Measurements from ENCODE around the gene FAM174B.

The FAM174B gene

DNA sequence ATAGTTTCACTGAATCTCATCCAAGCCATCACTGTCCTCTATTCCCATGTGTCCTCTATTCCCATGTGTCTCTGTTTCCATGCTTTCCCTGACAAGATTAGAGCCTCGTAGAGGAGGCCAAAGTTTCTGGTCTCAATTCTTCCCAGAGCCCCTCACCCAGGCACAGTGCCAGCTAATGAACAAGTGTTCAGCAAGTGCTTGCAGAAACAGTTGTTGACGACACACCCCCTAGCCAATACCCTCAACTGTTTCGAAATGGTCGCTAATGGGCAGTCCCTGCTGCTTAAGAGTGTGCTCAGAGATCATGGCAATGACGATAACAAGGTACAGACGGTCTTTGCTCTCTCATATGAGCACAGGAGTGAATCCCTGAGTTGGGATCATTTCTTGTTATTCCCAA lies 73.4 kb downstream of the FAM174B start:
- TF ChIP-seq, protein P1, sequence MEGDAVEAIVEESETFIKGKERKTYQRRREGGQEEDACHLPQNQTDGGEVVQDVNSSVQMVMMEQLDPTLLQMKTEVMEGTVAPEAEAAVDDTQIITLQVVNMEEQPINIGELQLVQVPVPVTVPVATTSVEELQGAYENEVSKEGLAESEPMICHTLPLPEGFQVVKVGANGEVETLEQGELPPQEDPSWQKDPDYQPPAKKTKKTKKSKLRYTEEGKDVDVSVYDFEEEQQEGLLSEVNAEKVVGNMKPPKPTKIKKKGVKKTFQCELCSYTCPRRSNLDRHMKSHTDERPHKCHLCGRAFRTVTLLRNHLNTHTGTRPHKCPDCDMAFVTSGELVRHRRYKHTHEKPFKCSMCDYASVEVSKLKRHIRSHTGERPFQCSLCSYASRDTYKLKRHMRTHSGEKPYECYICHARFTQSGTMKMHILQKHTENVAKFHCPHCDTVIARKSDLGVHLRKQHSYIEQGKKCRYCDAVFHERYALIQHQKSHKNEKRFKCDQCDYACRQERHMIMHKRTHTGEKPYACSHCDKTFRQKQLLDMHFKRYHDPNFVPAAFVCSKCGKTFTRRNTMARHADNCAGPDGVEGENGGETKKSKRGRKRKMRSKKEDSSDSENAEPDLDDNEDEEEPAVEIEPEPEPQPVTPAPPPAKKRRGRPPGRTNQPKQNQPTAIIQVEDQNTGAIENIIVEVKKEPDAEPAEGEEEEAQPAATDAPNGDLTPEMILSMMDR (IDR thresholded peaks at IDR 0.05; ENCODE audit: insufficient read depth, low read length, poor library complexity, severe bottlenecking), result no peak
- DNase-seq (ENCODE audit: extremely low read depth, insufficient read length), result no peak
- Histone ChIP-seq H3K27me3 (replicated peaks; ENCODE audit: control insufficient read depth, insufficient read depth, low read length) (peaks cover 2% of the 10 kb centered on the region), H3K36me3 (ENCODE audit: control insufficient read depth, insufficient read depth, low read length) (no peaks in the 10 kb centered on the region), H3K4me3 (replicated peaks; ENCODE audit: low read depth, low read length) (no peak overlapping the region)

DNA sequence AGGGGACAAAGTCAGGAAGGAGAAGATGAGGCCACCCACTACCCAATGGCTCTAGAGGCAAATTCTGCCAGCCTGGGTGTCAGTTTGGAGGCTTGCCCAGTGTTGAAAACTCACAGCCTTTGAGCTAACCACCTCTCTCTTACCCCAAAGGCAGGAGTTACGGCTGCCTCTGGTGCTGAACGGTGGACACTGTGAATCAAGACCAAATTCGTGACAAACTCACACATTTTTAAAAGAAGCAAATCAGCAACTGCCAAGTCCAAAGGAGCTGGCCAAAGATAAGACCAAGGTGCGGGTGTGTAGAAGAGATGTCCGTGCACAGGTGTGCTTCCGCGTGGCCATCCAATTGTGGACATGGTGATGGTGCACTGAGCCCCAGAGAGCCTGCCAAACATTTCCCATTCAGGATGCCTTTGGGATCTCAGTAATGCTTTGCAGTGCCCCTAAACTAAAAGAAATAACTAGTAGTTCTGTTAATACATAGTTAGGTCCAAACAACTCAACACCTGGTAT lies 74.6 kb downstream of the FAM174B start:
- H3K4me3 ChIP-seq (replicated peaks; ENCODE audit: low read depth, low read length), result no peak overlapping the region
- no peak for DNase-seq (ENCODE audit: extremely low read depth, insufficient read length)
- TF ChIP-seq, protein P1 (IDR thresholded peaks at IDR 0.05; ENCODE audit: insufficient read depth, low read length, poor library complexity, severe bottlenecking), result no peak
- no peaks in the 10 kb centered on the region for H3K36me3 ChIP-seq (ENCODE audit: control insufficient read depth, insufficient read depth, low read length)
- peaks cover 2% of the 10 kb centered on the region for H3K27me3 ChIP-seq (replicated peaks; ENCODE audit: control insufficient read depth, insufficient read depth, low read length)

DNA sequence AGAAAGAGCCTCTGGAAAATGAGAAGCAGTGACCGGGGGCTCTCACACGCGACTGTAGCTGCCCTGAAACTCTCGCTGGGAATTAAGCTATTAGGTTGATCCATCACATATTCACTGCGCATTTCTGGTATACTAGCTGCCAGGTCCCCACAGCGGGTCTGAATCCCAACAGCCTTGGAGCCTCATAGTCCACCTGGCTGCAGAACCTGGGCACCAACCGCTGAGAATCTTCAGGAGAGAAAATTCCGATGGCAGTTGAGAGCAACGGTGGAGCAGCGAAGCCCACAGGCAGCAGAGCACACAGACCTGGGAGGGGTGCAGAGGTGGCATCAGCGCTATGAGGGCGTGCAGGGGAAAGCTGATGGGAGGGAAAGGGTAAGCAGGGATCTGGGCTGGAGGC lies 75.1 kb downstream of the FAM174B start:
- H3K27me3 ChIP-seq (replicated peaks; ENCODE audit: control insufficient read depth, insufficient read depth, low read length), result peaks cover 2% of the 10 kb centered on the region
- H3K36me3 ChIP-seq (ENCODE audit: control insufficient read depth, insufficient read depth, low read length), result no peaks in the 10 kb centered on the region
- TF ChIP-seq, protein P1 (IDR thresholded peaks at IDR 0.05; ENCODE audit: insufficient read depth, low read length, poor library complexity, severe bottlenecking), result no peak

DNA sequence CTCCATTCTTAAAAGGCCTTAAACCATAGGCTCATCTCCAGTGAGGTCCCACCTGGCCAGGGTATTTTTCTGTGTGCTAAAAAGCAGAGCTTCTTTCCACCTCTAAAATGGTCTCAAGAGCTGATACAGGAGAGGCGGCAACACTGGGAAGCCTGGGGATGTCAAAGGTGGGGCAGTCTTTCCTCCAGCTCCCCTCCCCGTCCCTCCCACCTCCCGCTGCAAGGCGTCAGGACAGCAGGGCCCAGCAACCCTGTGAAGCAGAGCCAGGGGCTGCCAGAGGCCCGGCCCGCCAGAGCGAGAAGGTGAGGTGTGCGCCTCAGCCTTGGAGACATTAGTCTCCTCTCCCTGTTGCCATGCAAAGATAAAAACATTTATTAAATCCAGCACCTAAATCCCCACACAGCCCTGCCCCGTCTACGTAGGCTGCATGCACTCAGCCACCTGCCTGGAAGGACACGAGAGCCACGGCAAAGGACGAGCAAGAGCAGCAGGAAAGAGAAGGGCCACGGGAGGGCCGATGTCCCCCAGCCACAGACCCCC lies 75.6 kb downstream of the FAM174B start:
- no peaks in the 10 kb centered on the region for H3K36me3 ChIP-seq (ENCODE audit: control insufficient read depth, insufficient read depth, low read length)
- no peak for DNase-seq (ENCODE audit: extremely low read depth, insufficient read length)
- TF ChIP-seq, protein P1 (IDR thresholded peaks at IDR 0.05; ENCODE audit: insufficient read depth, low read length, poor library complexity, severe bottlenecking), result no peak
- peaks cover 2% of the 10 kb centered on the region for H3K27me3 ChIP-seq (replicated peaks; ENCODE audit: control insufficient read depth, insufficient read depth, low read length)
- H3K4me3 ChIP-seq (replicated peaks; ENCODE audit: low read depth, low read length), result no peak overlapping the region

More for the DNA sequence above, 75.1 kb downstream of the FAM174B start:
- no peak overlapping the region for H3K4me3 ChIP-seq (replicated peaks; ENCODE audit: low read depth, low read length)
- no peak for DNase-seq (ENCODE audit: extremely low read depth, insufficient read length)

DNA sequence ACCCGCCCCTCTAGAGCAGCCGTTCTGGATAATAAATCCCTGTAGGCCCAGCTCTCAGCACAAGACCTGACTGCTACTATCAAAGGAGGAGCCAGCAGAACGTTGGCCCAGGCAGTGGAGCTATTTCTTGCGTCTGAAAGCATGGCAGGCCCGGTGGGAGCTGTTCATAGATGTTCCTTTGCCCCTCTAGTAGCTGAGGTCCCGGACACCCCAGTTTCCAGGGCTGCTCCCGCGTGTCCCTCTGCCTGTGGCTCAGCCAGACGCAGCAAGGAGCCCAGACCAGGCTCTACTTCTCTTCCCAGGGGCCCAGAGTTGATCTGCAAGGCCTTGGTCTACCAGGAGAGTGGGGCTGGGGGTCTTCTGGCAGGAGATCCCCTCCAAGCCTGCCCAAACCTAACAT lies 76.1 kb downstream of the FAM174B start:
- peaks cover 2% of the 10 kb centered on the region for H3K27me3 ChIP-seq (replicated peaks; ENCODE audit: control insufficient read depth, insufficient read depth, low read length)
- TF ChIP-seq, protein P1 (IDR thresholded peaks at IDR 0.05; ENCODE audit: insufficient read depth, low read length, poor library complexity, severe bottlenecking), result no peak
- H3K36me3 ChIP-seq (ENCODE audit: control insufficient read depth, insufficient read depth, low read length), result no peaks in the 10 kb centered on the region
- no peak overlapping the region for H3K4me3 ChIP-seq (replicated peaks; ENCODE audit: low read depth, low read length)
- DNase-seq (ENCODE audit: extremely low read depth, insufficient read length), result no peak
